ENCODE results near the gene UBA3.

Gene UBA3

DNA sequence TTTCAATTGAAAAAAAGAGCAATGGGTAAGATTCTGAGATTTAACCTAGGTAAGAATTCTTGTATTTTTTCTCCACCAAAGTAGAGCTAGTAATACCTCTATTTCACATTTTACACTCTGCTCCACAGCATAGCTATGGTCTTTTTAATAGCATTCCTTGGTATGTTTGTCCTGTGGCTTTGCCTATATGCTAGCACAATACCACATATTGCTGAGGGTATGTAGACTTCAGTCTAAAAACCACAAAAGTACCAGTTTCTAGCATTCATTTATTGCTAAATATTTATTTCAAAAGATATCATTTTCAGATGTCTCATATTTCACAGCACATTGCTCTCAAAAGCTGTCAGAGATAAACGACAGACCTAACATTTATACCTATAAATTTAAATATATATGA, 48.5 kb downstream of the UBA3 start:
- TF ChIP-seq, protein P1, sequence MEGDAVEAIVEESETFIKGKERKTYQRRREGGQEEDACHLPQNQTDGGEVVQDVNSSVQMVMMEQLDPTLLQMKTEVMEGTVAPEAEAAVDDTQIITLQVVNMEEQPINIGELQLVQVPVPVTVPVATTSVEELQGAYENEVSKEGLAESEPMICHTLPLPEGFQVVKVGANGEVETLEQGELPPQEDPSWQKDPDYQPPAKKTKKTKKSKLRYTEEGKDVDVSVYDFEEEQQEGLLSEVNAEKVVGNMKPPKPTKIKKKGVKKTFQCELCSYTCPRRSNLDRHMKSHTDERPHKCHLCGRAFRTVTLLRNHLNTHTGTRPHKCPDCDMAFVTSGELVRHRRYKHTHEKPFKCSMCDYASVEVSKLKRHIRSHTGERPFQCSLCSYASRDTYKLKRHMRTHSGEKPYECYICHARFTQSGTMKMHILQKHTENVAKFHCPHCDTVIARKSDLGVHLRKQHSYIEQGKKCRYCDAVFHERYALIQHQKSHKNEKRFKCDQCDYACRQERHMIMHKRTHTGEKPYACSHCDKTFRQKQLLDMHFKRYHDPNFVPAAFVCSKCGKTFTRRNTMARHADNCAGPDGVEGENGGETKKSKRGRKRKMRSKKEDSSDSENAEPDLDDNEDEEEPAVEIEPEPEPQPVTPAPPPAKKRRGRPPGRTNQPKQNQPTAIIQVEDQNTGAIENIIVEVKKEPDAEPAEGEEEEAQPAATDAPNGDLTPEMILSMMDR (IDR thresholded peaks at IDR 0.05), result no peak
- TF ChIP-seq ZFX (IDR thresholded peaks at IDR 0.05; ENCODE audit: borderline replicate concordance), result no peak
- H3K27ac ChIP-seq, result no peak overlapping the region

GRCh38 chr3:69020857-69021256, 59.3 kb downstream of the UBA3 start:
- no peak overlapping the region for H3K27ac ChIP-seq
- TF ChIP-seq, protein P1 (IDR thresholded peaks at IDR 0.05), result no peak
- TF ChIP-seq ZFX (IDR thresholded peaks at IDR 0.05; ENCODE audit: borderline replicate concordance), result no peak

- TF ChIP-seq, protein P1 (IDR thresholded peaks at IDR 0.05), result peak; percentile 73
- TF ChIP-seq ZFX (IDR thresholded peaks at IDR 0.05; ENCODE audit: borderline replicate concordance), result no peak
Observed at GRCh38 chr3:69020424-69020823, 59.7 kb downstream of the UBA3 start.

DNA sequence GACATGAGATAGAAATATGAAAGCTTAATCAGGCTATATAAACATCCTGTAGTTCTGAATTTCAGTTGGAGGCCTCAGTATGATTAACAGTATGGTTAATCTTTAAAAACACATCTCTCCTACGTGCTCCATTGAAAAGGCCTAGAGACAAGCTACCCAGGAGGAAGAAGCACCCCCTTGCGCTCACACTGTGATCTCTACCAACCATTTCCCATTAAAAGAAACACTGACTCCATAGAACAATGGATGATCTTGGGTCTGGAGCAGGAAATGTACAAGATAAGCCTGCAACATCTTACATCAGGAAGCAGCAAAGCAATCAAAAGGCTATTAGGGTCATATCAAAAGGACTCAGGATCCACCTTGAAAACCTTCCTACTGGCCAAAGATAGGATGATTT, 63.3 kb downstream of the UBA3 start:
- H3K27ac ChIP-seq, result no peak overlapping the region
- TF ChIP-seq, protein P1 (IDR thresholded peaks at IDR 0.05), result no peak
- no peak for TF ChIP-seq ZFX (IDR thresholded peaks at IDR 0.05; ENCODE audit: borderline replicate concordance)

More at GRCh38 chr3:69020424-69020823, 59.7 kb downstream of the UBA3 start:
- H3K27ac ChIP-seq, result no peak overlapping the region

GRCh38 chr3:69016102-69016501, 64.1 kb downstream of the UBA3 start:
- H3K27ac ChIP-seq, result no peak overlapping the region
- TF ChIP-seq, protein P1 (IDR thresholded peaks at IDR 0.05), result no peak
- no peak for TF ChIP-seq ZFX (IDR thresholded peaks at IDR 0.05; ENCODE audit: borderline replicate concordance)

DNA sequence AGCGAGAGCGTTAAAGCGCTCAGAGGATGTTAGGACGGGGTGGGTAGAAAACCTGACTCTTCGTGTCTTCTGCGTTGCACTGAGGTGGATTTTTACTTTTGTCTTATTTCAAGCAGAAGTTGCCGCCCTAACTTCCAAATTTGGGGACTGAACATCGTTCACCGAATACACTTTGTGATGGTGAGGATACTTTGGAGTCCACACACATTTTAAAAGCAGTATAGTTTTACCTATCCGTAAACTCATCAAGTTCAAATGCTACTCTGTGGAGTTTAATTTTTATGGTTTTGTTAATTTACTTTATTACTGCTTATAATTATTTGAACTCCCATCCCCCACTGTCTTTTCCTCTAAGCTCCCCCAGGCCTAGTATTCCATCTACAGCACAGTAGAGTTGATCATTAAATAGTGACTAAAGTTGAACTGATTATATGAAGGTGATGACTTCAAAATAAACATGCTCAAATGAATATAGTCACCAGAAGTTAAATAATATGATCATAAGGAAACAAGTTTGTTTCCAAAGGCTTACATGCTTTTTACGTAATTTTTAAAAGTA, 66.1 kb downstream of the UBA3 start:
- peak overlapping the region; percentile 73 for H3K27ac ChIP-seq
- TF ChIP-seq, protein P1 (IDR thresholded peaks at IDR 0.05), result no peak
- TF ChIP-seq ZFX (IDR thresholded peaks at IDR 0.05; ENCODE audit: borderline replicate concordance), result no peak

GRCh38 chr3:69013253-69014021, 66.7 kb downstream of the UBA3 start, which contains the start of gene EOGT:
Gene EOGT (minus strand): TSS chr3:69013684. CDS start chr3:69009846, 3,838 bp downstream.
- H3K27ac ChIP-seq, result peak within 1 kb of the TSS; percentile 73
- no peak for TF ChIP-seq ZFX (IDR thresholded peaks at IDR 0.05; ENCODE audit: borderline replicate concordance)
- TF ChIP-seq, protein P1 (IDR thresholded peaks at IDR 0.05), result peak; percentile 88
